Upper lobe of right lung (tissue), 1 donor: ENCODE data around the gene NUF2. TPM values are rescaled to one million over a fixed set of nuclear protein-coding genes. Genes with fewer than 3 reads are reported as not detected.

Source experiments
- ATAC-seq: fragments of 200-7000 bp; cut with Tn5 transposase; one replicate; pipeline ENCODE4 v1.9.1; 2020; ENCODE audit warnings: mild to moderate bottlenecking, moderate library complexity
- DNase-seq: peaks from one replicate; pipeline ENCODE4 v3.0.0-alpha.2; 2020
- H3K27ac ChIP-seq: fragments of 200-600 bp; one replicate; pipeline ENCODE4 v1.8.0; 2022
- H3K27me3 ChIP-seq: fragments of 200-600 bp; one replicate; pipeline ENCODE4 v1.8.0; 2022; ENCODE audit warnings: mild to moderate bottlenecking
- H3K36me3 ChIP-seq: fragments of 200-600 bp; one replicate; pipeline ENCODE4 v1.8.0; 2022
- H3K4me1 ChIP-seq: fragments of 200-600 bp; one replicate; pipeline ENCODE4 v1.8.0; 2022
- H3K4me3 ChIP-seq: fragments of 200-600 bp; one replicate; pipeline ENCODE4 v1.8.0; 2022; ENCODE audit warnings: mild to moderate bottlenecking
- H3K9me3 ChIP-seq: fragments of 200-600 bp; one replicate; pipeline ENCODE4 v1.8.0; 2022
- CTCF ChIP-seq: fragments of 200-600 bp; IDR thresholded peaks from one replicate; pipeline ENCODE4 v1.8.0; 2022; ENCODE audit warnings: antibody characterized with exemption
- intact Hi-C: fragments of 100-400 bp; cut with DNase I; formaldehyde crosslinking; loops from one replicate; pipeline ENCODE4 v1.11.0; 2022
- total RNA-seq: library from RNA; stranded (reverse); fragmentation: NEBNext Ultra II Directional; extraction: Animal tissue kit (Norgen Biotek cat#: 25700); gene quantifications from one replicate; pipeline ENCODE4 v1.2.1, GENCODE V29; 2021
- donor health status: DM: no; HTN: yes; CAD: no; lungs with severe emphysema.

The NUF2 gene
- total RNA-seq, 1 donor from 2014 or later: 0.64 TPM

- intact Hi-C loops: no loop called here
- Histone ChIP-seq H3K4me1 (no peaks in the 10 kb centered on the region), H3K27me3 (no peaks in the 10 kb centered on the region), H3K9me3 (no peaks in the 10 kb centered on the region), H3K27ac (no peak overlapping the region), H3K36me3 (no peaks in the 10 kb centered on the region), H3K4me3 (no peak overlapping the region)
- TF ChIP-seq CTCF: no peak
- no peak for ATAC-seq
- DNase-seq: no peak
Measured at GRCh38 chr1:163365186-163365585, 43.4 kb downstream of the NUF2 start.

- H3K9me3 ChIP-seq: no peaks in the 10 kb centered on the region
- H3K27ac ChIP-seq: no peak overlapping the region
- intact Hi-C loops: no loop called here
- no peaks in the 10 kb centered on the region for H3K4me1 ChIP-seq
- no peak overlapping the region for H3K4me3 ChIP-seq
- no peaks in the 10 kb centered on the region for H3K36me3 ChIP-seq
- DNase-seq (no peak), ATAC-seq (no peak)
- no peaks in the 10 kb centered on the region for H3K27me3 ChIP-seq
- no peak for TF ChIP-seq CTCF
Measured at GRCh38 chr1:163366555-163366954, 44.8 kb downstream of the NUF2 start.

GRCh38 chr1:163367721-163368120 is 46.0 kb downstream of the NUF2 start:
- no peaks in the 10 kb centered on the region for H3K4me1 ChIP-seq
- no peaks in the 10 kb centered on the region for H3K27me3 ChIP-seq
- ATAC-seq (no peak), DNase-seq (no peak)
- H3K36me3 ChIP-seq: no peaks in the 10 kb centered on the region
- no peaks in the 10 kb centered on the region for H3K9me3 ChIP-seq
- intact Hi-C loops: no loop called here
- no peak for TF ChIP-seq CTCF
- no peak overlapping the region for H3K4me3 ChIP-seq
- H3K27ac ChIP-seq: no peak overlapping the region

GRCh38 chr1:163372576-163372975 is 50.8 kb downstream of the NUF2 start:
- DNase-seq (no peak), ATAC-seq (no peak)
- intact Hi-C loops: no loop called here
- Histone ChIP-seq H3K27ac (no peak overlapping the region), H3K36me3 (no peaks in the 10 kb centered on the region), H3K27me3 (no peaks in the 10 kb centered on the region), H3K9me3 (no peaks in the 10 kb centered on the region), H3K4me1 (no peaks in the 10 kb centered on the region), H3K4me3 (no peak overlapping the region)
- TF ChIP-seq CTCF: no peak

GRCh38 chr1:163378554-163378953 is 56.8 kb downstream of the NUF2 start:
- DNase-seq (no peak), ATAC-seq (no peak)
- Histone ChIP-seq H3K4me1 (no peaks in the 10 kb centered on the region), H3K4me3 (no peak overlapping the region), H3K36me3 (no peaks in the 10 kb centered on the region), H3K27ac (no peak overlapping the region), H3K27me3 (no peaks in the 10 kb centered on the region), H3K9me3 (no peaks in the 10 kb centered on the region)
- no peak for TF ChIP-seq CTCF
- intact Hi-C loops: no loop called here

GRCh38 chr1:163379801-163380200 is 58.0 kb downstream of the NUF2 start:
- Histone ChIP-seq H3K27ac (no peak overlapping the region), H3K36me3 (no peaks in the 10 kb centered on the region), H3K9me3 (no peaks in the 10 kb centered on the region), H3K4me3 (no peak overlapping the region), H3K4me1 (no peaks in the 10 kb centered on the region), H3K27me3 (no peaks in the 10 kb centered on the region)
- TF ChIP-seq CTCF: no peak
- DNase-seq: no peak
- ATAC-seq: no peak
- intact Hi-C loops: no loop called here
